B cell (primary cell): Measurements from ENCODE around the gene MCTP1.

Experiments
- CTCF ChIP-seq: fragments of 200-600 bp; IDR thresholded peaks from one replicate; pipeline ENCODE4 v1.8.0; 2022; ENCODE audit warnings: antibody characterized with exemption, mild to moderate bottlenecking
- EZH2 ChIP-seq: IDR thresholded peaks from 2 replicates; pipeline ENCODE4 v1.6.1; 2012; ENCODE audit warnings: borderline replicate concordance, low read depth, mild to moderate bottlenecking, moderate library complexity, low read length; ENCODE audit not compliant: insufficient read depth, poor library complexity, severe bottlenecking

- TF ChIP-seq CTCF (no peak), EZH2 (no peak)
Measured at GRCh38 chr5:95069021-95069420, 215.9 kb downstream of the MCTP1 start.
